Effector CD4-positive, alpha-beta T cell (primary cell): ENCODE results near the gene KRT78.

ENCODE experiments used
- DNase-seq: peaks from one replicate; pipeline ENCODE4 v3.0.0-alpha.2; 2020

The KRT78 gene

GRCh38 chr12:52794479-52795331 lies 54.1 kb downstream of the KRT78 start:
- no peak for DNase-seq

- DNase-seq: no peak
Measured at GRCh38 chr12:52792185-52793029, 56.4 kb downstream of the KRT78 start.

GRCh38 chr12:52791271-52792184 lies 57.3 kb downstream of the KRT78 start:
- no peak for DNase-seq

- no peak for DNase-seq
Measured at GRCh38 chr12:52790427-52791270, 58.1 kb downstream of the KRT78 start.

- DNase-seq: no peak
Measured at GRCh38 chr12:52789637-52790426, 59.0 kb downstream of the KRT78 start.

DNA sequence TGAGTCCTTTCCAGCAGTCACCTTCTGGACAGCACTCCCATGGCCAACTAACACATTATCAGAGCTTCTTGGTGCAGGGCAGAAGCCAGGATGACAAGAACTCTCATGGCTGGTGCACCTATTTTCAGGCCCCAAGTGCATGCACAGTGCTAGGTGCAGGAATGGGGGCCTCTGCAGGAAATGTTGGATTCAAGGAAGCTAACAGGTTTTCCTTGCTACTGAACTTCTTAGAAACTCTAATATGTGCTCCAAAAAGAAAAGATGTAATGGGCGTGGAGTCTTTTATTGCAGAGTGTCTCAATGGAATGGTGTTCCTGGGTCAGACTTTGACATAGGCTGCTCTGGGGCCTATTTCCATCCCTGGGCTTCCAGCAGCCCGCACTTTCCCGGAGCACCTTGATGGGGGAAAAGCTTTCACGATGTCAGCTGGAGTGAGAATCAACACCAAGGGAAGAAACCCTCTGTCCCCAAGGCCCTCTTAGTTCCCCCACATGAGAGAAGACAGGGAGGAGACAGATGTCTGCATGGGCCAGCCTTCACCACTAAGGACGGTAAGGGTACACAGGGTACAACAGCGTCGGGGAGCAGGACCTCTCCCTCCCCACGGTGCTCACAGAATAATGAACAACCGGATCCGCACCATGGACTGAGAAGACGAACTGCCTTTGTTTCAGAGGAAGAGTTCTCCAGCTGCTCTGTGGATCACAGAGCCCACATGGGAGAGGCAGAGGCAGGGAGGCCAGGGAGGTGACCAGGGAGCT lies 59.7 kb downstream of the KRT78 start:
- DNase-seq: no peak

DNA sequence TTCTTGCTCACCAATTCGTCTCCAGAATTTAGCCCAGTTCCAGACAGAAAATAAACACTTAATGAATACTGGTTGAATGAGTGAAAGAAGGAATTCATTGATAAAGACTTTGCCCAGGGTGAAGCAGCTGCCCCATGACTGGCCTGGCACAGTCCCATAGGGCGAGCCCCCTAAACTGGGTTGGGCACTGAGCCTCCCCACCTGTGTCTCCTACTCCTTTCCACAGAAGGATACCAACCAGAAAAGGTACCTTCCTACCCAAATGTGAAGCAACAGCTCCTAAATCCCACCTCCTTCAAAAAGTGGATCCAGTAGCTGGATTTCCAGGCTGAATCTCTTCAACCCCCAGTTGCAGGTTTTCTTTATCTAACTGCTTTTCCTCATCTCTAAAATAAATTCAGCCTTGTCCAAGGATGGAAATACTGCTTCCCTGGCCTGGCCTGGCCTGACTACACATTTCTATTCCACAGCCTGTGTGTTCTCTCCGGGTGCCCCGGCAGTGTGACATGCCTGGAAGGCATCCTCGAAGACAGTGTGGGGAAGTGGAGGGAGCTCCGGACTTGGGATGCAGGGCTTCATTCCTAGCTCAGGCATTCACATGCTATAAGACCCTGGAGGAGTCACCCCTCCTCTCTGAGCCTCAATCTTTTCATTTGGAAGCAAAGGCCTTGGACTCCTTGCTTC lies 60.5 kb downstream of the KRT78 start:
- no peak for DNase-seq
